Endothelial cell of umbilical vein (primary cell): ENCODE data around the gene ADPRH. TPM values are rescaled to one million over a fixed set of nuclear protein-coding genes. Genes with fewer than 3 reads are reported as not detected.

Experiments used
- BruUV-seq: library from RNA; stranded (reverse); fragments of 400-500 nt; replicated peaks from 2 replicates; lab custom pipeline; 2021; lab: Mats Ljungman, UMichigan
- CTCF ChIA-PET: fragments of 300-600, 350-600 bp; sonication (Branson Sonifier 250); formaldehyde crosslinking; loops from one replicate; lab custom pipeline; 2021; ENCODE audit warnings: antibody characterized with exemption, inconsistent platforms; lab: Charles Lee
- POLR2A ChIA-PET: fragments of 300-600, 350-600 bp; sonication (Branson Sonifier 250); formaldehyde crosslinking; loops from one replicate; lab custom pipeline; 2021; ENCODE audit warnings: antibody characterized with exemption, inconsistent platforms; lab: Charles Lee
- DNase-seq: peaks from one replicate; pipeline ENCODE4 v3.0.0-alpha.2; 2011; ENCODE audit warnings: low read depth, low spot score
- FAIRE-seq: peaks from 2 replicates; lab custom pipeline; 2011; peaks lifted over from hg19 to GRCh38; lab: Jason Lieb, UNC
- H2AFZ ChIP-seq: 2 replicates; pipeline ENCODE4 v1.6.0; 2012; ENCODE audit warnings: low read depth, low read length, control low read depth, inconsistent platforms
- H3K27ac ChIP-seq: 2 replicates; pipeline ENCODE4 v1.5.1; 2011; ENCODE audit warnings: low read depth, mild to moderate bottlenecking, control low read depth, low read length, moderate library complexity; ENCODE audit not compliant: insufficient read depth
- H3K27me3 ChIP-seq, 2 experiments: 2 replicates each; pipeline versions ENCODE4 v1.6.0 to v1.6.1; 2011; ENCODE audit warnings: low read length in 2 of 2, mixed read lengths in 1 of 2; ENCODE audit not compliant: control insufficient read depth in 2 of 2, insufficient read depth in 2 of 2
- H3K36me3 ChIP-seq, 2 experiments: 2 replicates in 1 of 2; 3 replicates in 1 of 2; pipeline ENCODE4 v1.5.1; 2011; ENCODE audit warnings: low read length in 2 of 2, mild to moderate bottlenecking in 1 of 2, moderate library complexity in 1 of 2; ENCODE audit not compliant: control insufficient read depth in 2 of 2, insufficient read depth in 2 of 2; ENCODE audit errors: extremely low read depth in 1 of 2
- H3K4me1 ChIP-seq: 3 replicates; pipeline ENCODE4 v1.5.1; 2011; ENCODE audit warnings: mild to moderate bottlenecking, low read length; ENCODE audit not compliant: control insufficient read depth, insufficient read depth; ENCODE audit errors: extremely low read depth
- H3K4me2 ChIP-seq: 2 replicates; pipeline ENCODE4 v1.6.1; 2011; ENCODE audit warnings: low read length, control low read depth, mixed read lengths; ENCODE audit not compliant: insufficient read depth
- H3K4me3 ChIP-seq, 3 experiments: fragments of 200-600 bp in 1 of 3; sonication (generic), shearing (Covaris generic) in 1 of 3; replicated peaks in 1 of 3; 2 replicates each; pipeline ENCODE4 v1.5.1; 2011 to 2016; ENCODE audit warnings: control low read depth in 3 of 3, low read length in 3 of 3, mild to moderate bottlenecking in 2 of 3, inconsistent platforms in 1 of 3, low read depth in 1 of 3, moderate library complexity in 1 of 3; ENCODE audit not compliant: insufficient read depth in 1 of 3
- H3K79me2 ChIP-seq: 2 replicates; pipeline ENCODE4 v1.6.0; 2012; ENCODE audit warnings: low read length, inconsistent platforms; ENCODE audit not compliant: control insufficient read depth, insufficient read depth
- H3K9ac ChIP-seq: replicated peaks from 2 replicates; pipeline ENCODE3; 2011; ENCODE audit warnings: low read length, control low read depth; ENCODE audit not compliant: insufficient read depth; ENCODE audit errors: extremely low read depth
- H3K9me1 ChIP-seq: replicated peaks from 3 replicates; pipeline ENCODE4 v1.6.0; 2011; ENCODE audit warnings: mild to moderate bottlenecking, low read length; ENCODE audit not compliant: control insufficient read depth, insufficient read depth; ENCODE audit errors: extremely low read depth
- H3K9me3 ChIP-seq: replicated peaks from 2 replicates; pipeline ENCODE4 v1.5.1; 2012; ENCODE audit warnings: low read length, inconsistent platforms; ENCODE audit not compliant: control insufficient read depth, insufficient read depth
- H4K20me1 ChIP-seq: replicated peaks from 2 replicates; pipeline ENCODE3; 2011; ENCODE audit warnings: mild to moderate bottlenecking, low read length; ENCODE audit not compliant: control insufficient read depth, insufficient read depth; ENCODE audit errors: extremely low read depth
- EZH2 ChIP-seq: IDR thresholded peaks from 2 replicates; pipeline ENCODE4 v1.6.1; 2012; ENCODE audit warnings: borderline replicate concordance, low read depth, mild to moderate bottlenecking, moderate library complexity, low read length, inconsistent platforms; ENCODE audit not compliant: severe bottlenecking
- FOS ChIP-seq: IDR thresholded peaks from 2 replicates; pipeline ENCODE4 v1.6.1; 2011; ENCODE audit warnings: mild to moderate bottlenecking, low read length, moderate library complexity, borderline replicate concordance; ENCODE audit not compliant: insufficient read depth
- GATA2 ChIP-seq: IDR thresholded peaks from 2 replicates; pipeline ENCODE4 v1.7.0; 2011; ENCODE audit warnings: low read depth, mild to moderate bottlenecking, moderate library complexity, mixed read lengths, low read length; ENCODE audit not compliant: insufficient read length, insufficient read depth
- JUN ChIP-seq: IDR thresholded peaks from 2 replicates; pipeline ENCODE4 v1.6.1; 2011; ENCODE audit warnings: borderline replicate concordance, low read depth; ENCODE audit not compliant: insufficient read length, insufficient read depth
- MYC ChIP-seq: IDR thresholded peaks from one replicate; pipeline ENCODE4 v1.6.1; 2011; ENCODE audit warnings: mild to moderate bottlenecking, low read depth, low read length
- POLR2A ChIP-seq: IDR thresholded peaks from 2 replicates; pipeline ENCODE4 v1.6.1; 2012; ENCODE audit warnings: low read depth, mild to moderate bottlenecking, control low read depth, low read length
- POLR2AphosphoS5 ChIP-seq: IDR thresholded peaks from 2 replicates; pipeline ENCODE4 v1.6.1; 2012; ENCODE audit warnings: low read depth, mild to moderate bottlenecking, control low read depth, low read length, moderate library complexity; ENCODE audit not compliant: insufficient read depth
- dilution Hi-C: fragments of 300-500 bp; cut with MboI; formaldehyde crosslinking; loops from one replicate; pipeline ENCODE4 v1.15.0; 2019; ENCODE audit warnings: low sequenced_read_pairs; ENCODE audit not compliant: extremely low pct_ligation_motif_present
- intact Hi-C: fragments of 100-400 bp; cut with micrococcal nuclease; formaldehyde crosslinking; loops from one replicate; pipeline ENCODE4 v1.10.0; 2022
- polyA plus RNA-seq, 4 experiments: library from polyadenylated mRNA; depleted of rRNA in 3 of 4; stranded (reverse) in 3 of 4; unstranded in 1 of 4; fragments of >200 nt; gene quantifications; 2 replicates each; pipeline versions ENCODE4 v1.2.1 to v1.2.3, GENCODE V29; 2011 to 2012; ENCODE audit warnings: missing spikeins in 1 of 4
- total RNA-seq: library from RNA; stranded (reverse); gene quantifications from 2 replicates; pipeline ENCODE4 v1.2.3, GENCODE V29; 2021
- TF ChIP-seq, protein P1 (sequence below): IDR thresholded peaks from 2 replicates; pipeline ENCODE4 v1.6.1; 2011; ENCODE audit not compliant: insufficient read depth, insufficient read length
- TF ChIP-seq, protein P2 (sequence below), 2 donors: IDR thresholded peaks; 1 replicate in 1 of 2; 2 replicates in 1 of 2; pipeline ENCODE4 v1.5.1; 2011; ENCODE audit warnings: low read length in 2 of 2, mild to moderate bottlenecking in 2 of 2, moderate library complexity in 2 of 2, control low read depth in 1 of 2, inconsistent platforms in 1 of 2, low read depth in 1 of 2; ENCODE audit not compliant: insufficient read depth in 1 of 2; ENCODE audit errors: extremely low read depth in 1 of 2

ADPRH gene
- total and polyA plus RNA-seq, 2 donors (not counting 3 experiments of a cell fraction or from before 2014, with no cell fraction given), result 3.5 to 8.0 TPM

DNA sequence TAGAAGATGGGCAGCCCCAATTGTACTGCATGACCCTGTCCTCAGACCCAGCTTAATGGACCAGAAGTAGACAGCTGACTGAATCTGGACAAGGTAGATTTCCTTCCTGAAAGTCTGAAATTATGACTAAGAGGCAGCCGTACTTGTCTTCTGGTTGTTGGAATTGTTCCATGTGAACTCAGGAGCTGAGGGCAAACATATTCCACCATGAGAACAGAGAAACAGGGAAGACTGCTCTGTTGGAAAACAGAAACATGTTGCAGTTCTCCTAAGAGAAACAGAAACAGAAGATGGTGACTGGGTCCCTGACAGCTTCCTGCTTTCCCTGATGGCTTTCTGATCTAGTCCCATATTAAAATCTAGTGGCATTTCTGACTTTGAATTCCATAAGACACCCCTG, 57.0 kb downstream of the ADPRH start:
- H3K27me3 ChIP-seq, result no peaks in the 10 kb centered on the region
- peak overlapping the region; percentile 46 for H3K4me2 ChIP-seq
- intact Hi-C loops (loop anchor here (2.0 kb wide), 1 partner anchor 41 kb away; the partner anchor contains the start of gene COX17), dilution Hi-C loops (no loop called here)
- FAIRE-seq (peak; percentile 76), DNase-seq (peak; percentile 75)
- H4K20me1 ChIP-seq, result no peaks in the 10 kb centered on the region
- H3K4me1 ChIP-seq, result peaks cover 34% of the 10 kb centered on the region
- no peaks in the 10 kb centered on the region for H3K36me3 ChIP-seq
- TF ChIP-seq GATA2 (peak; percentile 22), JUN (no peak), MYC (no peak), FOS (peak; percentile 23)
- ChIA-PET POLR2A (no interaction called here), CTCF (interaction anchor here (1.1 to 1.9 kb wide), 3 partner anchors 9 to 45 kb away, joined by 3 to 5 read pairs (median 4); no protein-coding TSS in a partner anchor)
- peak overlapping the region; percentile 21 for H2AFZ ChIP-seq
- no peaks in the 10 kb centered on the region for H3K79me2 ChIP-seq
- no peak overlapping the region for H3K4me3 ChIP-seq
- H3K9me3 ChIP-seq, result no peaks in the 10 kb centered on the region
- no peaks in the 10 kb centered on the region for H3K9me1 ChIP-seq
- H3K9ac ChIP-seq, result no peak overlapping the region
- H3K27ac ChIP-seq, result peak overlapping the region; percentile 23
- no TSS peak for BruUV-seq

DNA sequence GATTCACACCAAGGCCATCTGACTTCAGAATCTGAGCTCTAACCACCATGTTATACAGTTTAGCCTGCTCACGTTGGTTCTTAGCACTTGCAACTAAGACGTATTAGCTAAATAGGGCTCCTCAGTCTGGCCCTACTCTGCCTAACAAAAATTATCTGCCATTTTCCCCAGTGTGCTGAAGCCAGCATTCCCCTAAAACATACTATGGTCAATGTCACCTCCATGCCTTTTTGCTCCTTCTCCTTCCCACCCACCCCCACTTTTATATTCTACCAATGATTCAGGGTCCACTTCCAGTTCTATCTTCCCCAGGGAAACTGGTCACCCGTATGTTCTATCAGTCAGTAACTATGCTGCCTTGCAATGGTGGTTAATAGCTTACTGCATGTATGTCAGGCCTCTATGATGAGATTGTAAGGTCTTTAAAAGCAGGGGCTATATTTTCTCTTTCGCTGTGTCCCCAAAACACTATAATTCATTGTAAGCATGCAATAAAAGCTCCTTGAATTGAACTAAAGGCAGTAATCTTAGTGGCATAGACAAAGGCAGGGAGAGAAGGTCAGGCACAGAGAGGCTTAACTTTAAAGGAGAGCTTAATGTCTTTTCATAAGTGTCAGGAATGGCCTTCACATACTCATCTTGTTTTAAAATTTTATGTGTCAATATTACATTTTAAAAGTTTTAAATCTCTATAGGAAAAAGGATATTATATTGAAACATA, 57.8 kb downstream of the ADPRH start:
- no TSS peak for BruUV-seq
- FAIRE-seq (no peak), DNase-seq (no peak)
- peak overlapping the region; percentile 80 for H3K27ac ChIP-seq
- no peaks in the 10 kb centered on the region for H3K79me2 ChIP-seq
- no peaks in the 10 kb centered on the region for H3K27me3 ChIP-seq
- H2AFZ ChIP-seq, result peak overlapping the region; percentile 6
- ChIA-PET POLR2A (interaction anchor here (0.5 to 0.7 kb wide), 3 partner anchors 22 to 455 kb away, joined by 3 read pairs; no protein-coding TSS in a partner anchor), CTCF (interaction anchor here (1.1 to 1.9 kb wide), 4 partner anchors 10 to 138 kb away, joined by 4 to 5 read pairs (median 4); no protein-coding TSS in a partner anchor)
- H3K9me1 ChIP-seq, result no peaks in the 10 kb centered on the region
- TF ChIP-seq MYC, result no peak
- no peak for TF ChIP-seq FOS
- TF ChIP-seq, protein P1, sequence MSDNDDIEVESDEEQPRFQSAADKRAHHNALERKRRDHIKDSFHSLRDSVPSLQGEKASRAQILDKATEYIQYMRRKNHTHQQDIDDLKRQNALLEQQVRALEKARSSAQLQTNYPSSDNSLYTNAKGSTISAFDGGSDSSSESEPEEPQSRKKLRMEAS, result no peak
- TF ChIP-seq POLR2A, result no peak
- no peak for TF ChIP-seq JUN
- TF ChIP-seq EZH2, result no peak
- TF ChIP-seq POLR2AphosphoS5, result no peak
- TF ChIP-seq GATA2, result no peak
- TF ChIP-seq, protein P2, sequence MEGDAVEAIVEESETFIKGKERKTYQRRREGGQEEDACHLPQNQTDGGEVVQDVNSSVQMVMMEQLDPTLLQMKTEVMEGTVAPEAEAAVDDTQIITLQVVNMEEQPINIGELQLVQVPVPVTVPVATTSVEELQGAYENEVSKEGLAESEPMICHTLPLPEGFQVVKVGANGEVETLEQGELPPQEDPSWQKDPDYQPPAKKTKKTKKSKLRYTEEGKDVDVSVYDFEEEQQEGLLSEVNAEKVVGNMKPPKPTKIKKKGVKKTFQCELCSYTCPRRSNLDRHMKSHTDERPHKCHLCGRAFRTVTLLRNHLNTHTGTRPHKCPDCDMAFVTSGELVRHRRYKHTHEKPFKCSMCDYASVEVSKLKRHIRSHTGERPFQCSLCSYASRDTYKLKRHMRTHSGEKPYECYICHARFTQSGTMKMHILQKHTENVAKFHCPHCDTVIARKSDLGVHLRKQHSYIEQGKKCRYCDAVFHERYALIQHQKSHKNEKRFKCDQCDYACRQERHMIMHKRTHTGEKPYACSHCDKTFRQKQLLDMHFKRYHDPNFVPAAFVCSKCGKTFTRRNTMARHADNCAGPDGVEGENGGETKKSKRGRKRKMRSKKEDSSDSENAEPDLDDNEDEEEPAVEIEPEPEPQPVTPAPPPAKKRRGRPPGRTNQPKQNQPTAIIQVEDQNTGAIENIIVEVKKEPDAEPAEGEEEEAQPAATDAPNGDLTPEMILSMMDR (IDR thresholded peaks at IDR 0.05; ENCODE audit: extremely low read depth in 1 of 2, insufficient read depth in 1 of 2, low read depth in 1 of 2, low read length in 2 of 2), result no peak
- no peak overlapping the region for H3K4me3 ChIP-seq
- no peaks in the 10 kb centered on the region for H3K36me3 ChIP-seq
- peaks cover 34% of the 10 kb centered on the region for H3K4me1 ChIP-seq
- no peak overlapping the region for H3K9ac ChIP-seq
- no peaks in the 10 kb centered on the region for H3K9me3 ChIP-seq
- H4K20me1 ChIP-seq, result no peaks in the 10 kb centered on the region
- dilution Hi-C loops (no loop called here), intact Hi-C loops (loop anchor here (2.0 kb wide), 1 partner anchor 40 kb away; the partner anchor contains the start of gene COX17)
- H3K4me2 ChIP-seq, result no peak overlapping the region
